Activated CD4-positive, alpha-beta T cell treated with anti-CD3 and anti-CD28 coated beads, Interleukin-2, amount 10 ng/mL, durations not matched to agents 7 days and 5 days (primary cell): ENCODE results near the gene ERGIC3. TPM values are rescaled to one million over a fixed set of nuclear protein-coding genes. Genes with fewer than 3 reads are reported as not detected.
"Not testable (repeated sequence)": the region's sequence is repeated elsewhere in the genome, so short reads cannot be mapped to it uniquely, and the experiment has no call there.

Source experiments
- CTCF ChIA-PET: fragments of 350-600 bp; sonication (Branson Sonifier 250); formaldehyde crosslinking; loops from one replicate; lab custom pipeline; 2021; ENCODE audit warnings: antibody characterized with exemption; lab: Charles Lee
- POLR2A ChIA-PET: fragments of 350-600 bp; sonication (Branson Sonifier 250); formaldehyde crosslinking; loops from one replicate; lab custom pipeline; 2021; ENCODE audit warnings: antibody characterized with exemption; lab: Charles Lee
- DNase-seq: peaks from one replicate; pipeline ENCODE4 v3.0.0-alpha.2; 2020
- H3K27ac Mint-ChIP-seq: one replicate; pipeline ENCODE4 v1.8.0; 2021; ENCODE audit warnings: mild to moderate bottlenecking, moderate library complexity, mixed read lengths
- H3K27me3 Mint-ChIP-seq: one replicate; pipeline ENCODE4 v1.8.0; 2021; ENCODE audit warnings: mixed read lengths
- H3K36me3 Mint-ChIP-seq: one replicate; pipeline ENCODE4 v1.8.0; 2021; ENCODE audit warnings: low read depth, mixed read lengths
- H3K4me1 Mint-ChIP-seq: one replicate; pipeline ENCODE4 v1.8.0; 2021; ENCODE audit warnings: mixed read lengths
- H3K4me3 Mint-ChIP-seq: one replicate; pipeline ENCODE4 v1.8.0; 2021; ENCODE audit warnings: mild to moderate bottlenecking, moderate library complexity, mixed read lengths
- H3K9me3 Mint-ChIP-seq: one replicate; pipeline ENCODE4 v1.8.0; 2021; ENCODE audit warnings: mixed read lengths
- total RNA-seq, 2 experiments: library from RNA; stranded (reverse); gene quantifications; one replicate each; pipeline ENCODE4 v1.2.3, GENCODE V29; 2021

ERGIC3 gene
- total RNA-seq, 2 experiments from 2014 or later, result 152 to 165 TPM

GRCh38 chr20:35506872-35507638 is 34.8 kb upstream of the ERGIC3 start:
- Mint-ChIP-seq H3K4me3 (no peak overlapping the region), H3K4me1 (peaks cover 27% of the 10 kb centered on the region), H3K27me3 (no peaks in the 10 kb centered on the region), H3K36me3 (peaks cover 72% of the 10 kb centered on the region), H3K9me3 (no peaks in the 10 kb centered on the region), H3K27ac (peak overlapping the region; percentile 47)
- no peak for DNase-seq
- POLR2A ChIA-PET, result no interaction called here
- CTCF ChIA-PET, result interaction anchor here (0.9 to 2.0 kb wide), 4 partner anchors 10 to 100 kb away, joined by 3 to 9 read pairs (median 6); no protein-coding TSS in a partner anchor

- Mint-ChIP-seq H3K4me3 (no peak overlapping the region), H3K27ac (no peak overlapping the region), H3K27me3 (no peaks in the 10 kb centered on the region), H3K9me3 (no peaks in the 10 kb centered on the region), H3K4me1 (peaks cover 27% of the 10 kb centered on the region), H3K36me3 (peaks cover 59% of the 10 kb centered on the region)
- ChIA-PET CTCF (interaction anchor here (1.4 to 2.0 kb wide), 3 partner anchors 8 to 27 kb away, joined by 3 to 7 read pairs (median 5); no protein-coding TSS in a partner anchor), POLR2A (interaction anchor here (0.6 kb wide), 1 partner anchor 92 kb away, joined by 7 read pairs; no protein-coding TSS in a partner anchor)
- DNase-seq, result no peak
These were observed 33.2 kb upstream of the ERGIC3 start for GRCh38 chr20:35508493-35509218.

- H3K4me1 Mint-ChIP-seq, result peaks cover 7% of the 10 kb centered on the region
- DNase-seq, result no peak
- POLR2A ChIA-PET, result no interaction called here
- H3K4me3 Mint-ChIP-seq, result no peak overlapping the region
- H3K9me3 Mint-ChIP-seq, result no peaks in the 10 kb centered on the region
- no peak overlapping the region for H3K27ac Mint-ChIP-seq
- peaks cover 39% of the 10 kb centered on the region for H3K36me3 Mint-ChIP-seq
- H3K27me3 Mint-ChIP-seq, result no peaks in the 10 kb centered on the region
- CTCF ChIA-PET, result interaction anchor here (0.6 to 1.4 kb wide), 4 partner anchors 10 to 463 kb away, joined by 3 to 4 read pairs (median 3); no protein-coding TSS in a partner anchor
These were observed 30.7 kb upstream of the ERGIC3 start for GRCh38 chr20:35510951-35511735.

- ChIA-PET CTCF (interaction anchor here (1.0 to 1.4 kb wide), 2 partner anchors 11 to 13 kb away, joined by 3 read pairs; no protein-coding TSS in a partner anchor), POLR2A (no interaction called here)
- H3K4me3 Mint-ChIP-seq, result no peak overlapping the region
- peak overlapping the region; percentile 33 for H3K27ac Mint-ChIP-seq
- no peak for DNase-seq
- H3K27me3 Mint-ChIP-seq, result no peaks in the 10 kb centered on the region
- peaks cover 35% of the 10 kb centered on the region for H3K36me3 Mint-ChIP-seq
- H3K4me1 Mint-ChIP-seq, result peaks cover 2% of the 10 kb centered on the region
- no peaks in the 10 kb centered on the region for H3K9me3 Mint-ChIP-seq
These were observed 30.0 kb upstream of the ERGIC3 start for GRCh38 chr20:35511814-35512420.

- no peaks in the 10 kb centered on the region for H3K27me3 Mint-ChIP-seq
- POLR2A ChIA-PET, result no interaction called here
- peaks cover 20% of the 10 kb centered on the region for H3K36me3 Mint-ChIP-seq
- CTCF ChIA-PET, result interaction anchor here (0.6 to 0.9 kb wide), 2 partner anchors 17 to 977 kb away, joined by 3 to 4 read pairs; no protein-coding TSS in a partner anchor
- DNase-seq, result no peak
- no peaks in the 10 kb centered on the region for H3K4me1 Mint-ChIP-seq
- H3K27ac Mint-ChIP-seq, result no peak overlapping the region
- H3K9me3 Mint-ChIP-seq, result no peaks in the 10 kb centered on the region
- no peak overlapping the region for H3K4me3 Mint-ChIP-seq
These were observed 27.4 kb upstream of the ERGIC3 start for GRCh38 chr20:35514371-35514932.

GRCh38 chr20:35515341-35515740 is 26.5 kb upstream of the ERGIC3 start:
- Mint-ChIP-seq H3K9me3 (no peaks in the 10 kb centered on the region), H3K4me3 (no peak overlapping the region)

GRCh38 chr20:35515949-35516645 is 25.8 kb upstream of the ERGIC3 start:
- Mint-ChIP-seq H3K4me3 (no peak overlapping the region), H3K27me3 (no peaks in the 10 kb centered on the region), H3K27ac (peak overlapping the region; percentile 33), H3K4me1 (no peaks in the 10 kb centered on the region), H3K36me3 (peaks cover 7% of the 10 kb centered on the region), H3K9me3 (no peaks in the 10 kb centered on the region)
- CTCF ChIA-PET, result interaction anchor here (1.8 kb wide), 1 partner anchor 8 kb away, joined by 7 read pairs; no protein-coding TSS in a partner anchor
- no peak for DNase-seq
- POLR2A ChIA-PET, result no interaction called here

More at GRCh38 chr20:35515341-35515740, 26.5 kb upstream of the ERGIC3 start:
- ChIA-PET CTCF (no interaction called here), POLR2A (no interaction called here)
- H3K27me3 Mint-ChIP-seq, result no peaks in the 10 kb centered on the region
- no peak overlapping the region for H3K27ac Mint-ChIP-seq
- peaks cover 13% of the 10 kb centered on the region for H3K36me3 Mint-ChIP-seq
- no peak for DNase-seq
- no peaks in the 10 kb centered on the region for H3K4me1 Mint-ChIP-seq

- POLR2A ChIA-PET, result no interaction called here
- Mint-ChIP-seq H3K9me3 (no peaks in the 10 kb centered on the region), H3K4me3 (no peak overlapping the region), H3K36me3 (peaks cover 2% of the 10 kb centered on the region), H3K27me3 (no peaks in the 10 kb centered on the region), H3K4me1 (no peaks in the 10 kb centered on the region), H3K27ac (no peak overlapping the region)
- no peak for DNase-seq
- CTCF ChIA-PET, result interaction anchor here (0.6 to 1.8 kb wide), 3 partner anchors 9 to 282 kb away, joined by 3 to 7 read pairs (median 4); no protein-coding TSS in a partner anchor
These were observed 24.8 kb upstream of the ERGIC3 start for GRCh38 chr20:35517125-35517524.

- H3K4me1 Mint-ChIP-seq, H3K36me3 Mint-ChIP-seq, H3K27ac Mint-ChIP-seq, POLR2A ChIA-PET, DNase-seq, H3K27me3 Mint-ChIP-seq, H3K4me3 Mint-ChIP-seq, H3K9me3 Mint-ChIP-seq: not testable (repeated sequence)
- CTCF ChIA-PET, result interaction anchor here (0.7 to 1.8 kb wide), 3 partner anchors 10 to 55 kb away, joined by 3 to 7 read pairs (median 5); no protein-coding TSS in a partner anchor
These were observed 24.1 kb upstream of the ERGIC3 start for GRCh38 chr20:35517767-35518166.

- Mint-ChIP-seq H3K27me3 (no peaks in the 10 kb centered on the region), H3K9me3 (no peaks in the 10 kb centered on the region), H3K27ac (no peak overlapping the region), H3K4me3 (no peak overlapping the region), H3K36me3 (no peaks in the 10 kb centered on the region), H3K4me1 (no peaks in the 10 kb centered on the region)
- CTCF ChIA-PET, result no interaction called here
- POLR2A ChIA-PET, result no interaction called here
- DNase-seq, result no peak
These were observed 22.9 kb upstream of the ERGIC3 start for GRCh38 chr20:35518955-35519354.

GRCh38 chr20:35523298-35523888 is 18.5 kb upstream of the ERGIC3 start:
- Mint-ChIP-seq H3K9me3 (no peaks in the 10 kb centered on the region), H3K36me3 (no peaks in the 10 kb centered on the region), H3K27ac (no peak overlapping the region), H3K4me3 (no peak overlapping the region), H3K4me1 (no peaks in the 10 kb centered on the region), H3K27me3 (no peaks in the 10 kb centered on the region)
- POLR2A ChIA-PET, result no interaction called here
- CTCF ChIA-PET, result no interaction called here
- peak; percentile 44 for DNase-seq
